HG03135 (cell line): Measurements from ENCODE around the gene CREB3L1.

Experiments used
- ATAC-seq: cut with Tn5 transposase; IDR thresholded peaks from one replicate; pipeline ENCODE4 v1.9.1; 2021; ENCODE audit warnings: mild to moderate bottlenecking, moderate library complexity; ENCODE audit not compliant: unreplicated experiment

Gene CREB3L1

GRCh38 chr11:46321757-46322156 lies 44.3 kb downstream of the CREB3L1 start:
- no peak for ATAC-seq

GRCh38 chr11:46322759-46323158 lies 45.3 kb downstream of the CREB3L1 start:
- ATAC-seq: no peak

- no peak for ATAC-seq
Measured at GRCh38 chr11:46326813-46327416, 49.5 kb downstream of the CREB3L1 start.

GRCh38 chr11:46327829-46328228 lies 50.4 kb downstream of the CREB3L1 start:
- ATAC-seq: no peak

- ATAC-seq: no peak
Measured at GRCh38 chr11:46330154-46330553, 52.7 kb downstream of the CREB3L1 start.

GRCh38 chr11:46330563-46331281 lies 53.3 kb downstream of the CREB3L1 start:
- no peak for ATAC-seq

GRCh38 chr11:46331282-46331984 lies 54.0 kb downstream of the CREB3L1 start:
- ATAC-seq: no peak

- ATAC-seq: no peak
Measured at GRCh38 chr11:46332093-46332567, 54.7 kb downstream of the CREB3L1 start.

- ATAC-seq: no peak
Measured at GRCh38 chr11:46332568-46333393, 55.3 kb downstream of the CREB3L1 start.

- ATAC-seq: no peak
Measured at GRCh38 chr11:46333394-46333947, 56.0 kb downstream of the CREB3L1 start.

GRCh38 chr11:46334211-46334610 lies 56.7 kb downstream of the CREB3L1 start:
- no peak for ATAC-seq

GRCh38 chr11:46335271-46335670 lies 57.8 kb downstream of the CREB3L1 start:
- no peak for ATAC-seq

- no peak for ATAC-seq
Measured at GRCh38 chr11:46335890-46336562, 58.6 kb downstream of the CREB3L1 start.

GRCh38 chr11:46336563-46337180 lies 59.2 kb downstream of the CREB3L1 start:
- no peak for ATAC-seq

- ATAC-seq: no peak
Measured at GRCh38 chr11:46337626-46338345, 60.3 kb downstream of the CREB3L1 start.

- ATAC-seq: no peak
Measured at GRCh38 chr11:46338636-46338987, 61.1 kb downstream of the CREB3L1 start.

- ATAC-seq: no peak
Measured at GRCh38 chr11:46338988-46339666, 61.7 kb downstream of the CREB3L1 start.

GRCh38 chr11:46339816-46340215 lies 62.4 kb downstream of the CREB3L1 start:
- no peak for ATAC-seq

- ATAC-seq: no peak
Measured at GRCh38 chr11:46341454-46341853, 64.0 kb downstream of the CREB3L1 start.
